IMR-90 (cell line): ENCODE data around the gene MAML3. TPM values are rescaled to one million over a fixed set of nuclear protein-coding genes. Genes with fewer than 3 reads are reported as not detected.

Experiments used
- ATAC-seq: fragments of 200-7000 bp; cut with Tn5 transposase; 2 replicates; pipeline ENCODE4 v1.9.1; 2020; ENCODE audit warnings: low read depth, mild to moderate bottlenecking, moderate library complexity
- BruUV-seq: library from RNA; stranded (reverse); fragments of 400-500 nt; replicated peaks from 2 replicates; lab custom pipeline; 2021; lab: Mats Ljungman, UMichigan
- CTCF ChIA-PET: fragments of 300-600 bp; formaldehyde crosslinking; extraction: SDS; loops from one replicate; lab custom pipeline; 2021; ENCODE audit warnings: antibody characterized with exemption; lab: Yijun Ruan, JAX
- POLR2A ChIA-PET: fragments of 300-600 bp; sonication (Branson Sonifier 250); formaldehyde crosslinking; loops from one replicate; lab custom pipeline; 2022; ENCODE audit warnings: antibody characterized with exemption; ENCODE audit not compliant: unreplicated experiment; lab: Charles Lee
- DNase-seq: peaks from one replicate; pipeline ENCODE4 v3.0.0; 2013
- H2AFZ ChIP-seq: replicated peaks from 2 replicates; pipeline ENCODE3; 2013; ENCODE audit warnings: low read length, mild to moderate bottlenecking; ENCODE audit not compliant: poor library complexity
- H2AK5ac ChIP-seq: 2 replicates; pipeline ENCODE4 v1.6.1; 2013; ENCODE audit warnings: low read depth, low read length, inconsistent platforms
- H2AK9ac ChIP-seq: replicated peaks from 2 replicates; pipeline ENCODE3; 2013; ENCODE audit warnings: mild to moderate bottlenecking, low read depth, low read length, moderate library complexity; ENCODE audit not compliant: poor library complexity
- H2BK120ac ChIP-seq: 2 replicates; pipeline ENCODE4 v1.6.1; 2013; ENCODE audit warnings: low read depth, low read length, inconsistent platforms
- H2BK15ac ChIP-seq: 3 replicates; pipeline ENCODE4 v1.6.1; 2013; ENCODE audit warnings: low read depth, low read length, inconsistent platforms
- H2BK20ac ChIP-seq: 2 replicates; pipeline ENCODE4 v1.6.1; 2013; ENCODE audit warnings: low read depth, mild to moderate bottlenecking, inconsistent platforms, low read length, moderate library complexity
- H2BK5ac ChIP-seq: 2 replicates; pipeline ENCODE4 v1.6.1; 2013; ENCODE audit warnings: mild to moderate bottlenecking, low read depth, low read length, inconsistent platforms; ENCODE audit not compliant: poor library complexity, severe bottlenecking
- H3K14ac ChIP-seq: replicated peaks from 2 replicates; pipeline ENCODE4 v1.6.1; 2013; ENCODE audit warnings: low read depth, low read length, inconsistent platforms
- H3K18ac ChIP-seq: 2 replicates; pipeline ENCODE4 v1.6.1; 2013; ENCODE audit warnings: low read depth, low read length, control low read depth
- H3K23ac ChIP-seq: 2 replicates; pipeline ENCODE4 v1.6.1; 2013; ENCODE audit warnings: low read depth, low read length, inconsistent platforms
- H3K27ac ChIP-seq: 2 replicates; pipeline ENCODE4 v1.5.1; 2013; ENCODE audit warnings: mild to moderate bottlenecking, control low read depth, low read length; ENCODE audit not compliant: insufficient read depth
- H3K27me3 ChIP-seq: 2 replicates; pipeline ENCODE4 v1.6.1; 2013; ENCODE audit warnings: low read length; ENCODE audit not compliant: control insufficient read depth, insufficient read depth
- H3K36me3 ChIP-seq: 2 replicates; pipeline ENCODE4 v1.6.1; 2013; ENCODE audit warnings: low read length, mixed read lengths; ENCODE audit not compliant: control insufficient read depth, insufficient read depth
- H3K4ac ChIP-seq: 2 replicates; pipeline ENCODE4 v1.6.1; 2013; ENCODE audit warnings: low read depth, low read length, inconsistent platforms
- H3K4me1 ChIP-seq: 2 replicates; pipeline ENCODE4 v1.6.1; 2013; ENCODE audit warnings: low read length, mixed read lengths; ENCODE audit not compliant: control insufficient read depth, insufficient read depth
- H3K4me2 ChIP-seq: 2 replicates; pipeline ENCODE4 v1.6.1; 2013; ENCODE audit warnings: low read depth, mild to moderate bottlenecking, control low read depth, low read length, moderate library complexity
- H3K4me3 ChIP-seq: 2 replicates; pipeline ENCODE4 v1.5.1; 2013; ENCODE audit warnings: low read depth, mild to moderate bottlenecking, control low read depth, low read length, moderate library complexity; ENCODE audit not compliant: insufficient read depth
- H3K56ac ChIP-seq: 2 replicates; pipeline ENCODE4 v1.6.1; 2013; ENCODE audit warnings: low read length, inconsistent platforms; ENCODE audit not compliant: insufficient read depth; ENCODE audit errors: extremely low read depth
- H3K79me1 ChIP-seq, 2 experiments: 2 replicates each; pipeline ENCODE4 v1.6.1; 2013; ENCODE audit warnings: low read length in 2 of 2, inconsistent platforms in 1 of 2, low read depth in 1 of 2
- H3K9ac ChIP-seq: 2 replicates; pipeline ENCODE4 v1.6.1; 2013; ENCODE audit warnings: low read depth, low read length, control low read depth
- H3K9me1 ChIP-seq: 2 replicates; pipeline ENCODE4 v1.6.1; 2013; ENCODE audit warnings: low read length, inconsistent platforms; ENCODE audit not compliant: insufficient read depth
- H3K9me3 ChIP-seq: 2 replicates; pipeline ENCODE4 v1.6.1; 2013; ENCODE audit warnings: low read length; ENCODE audit not compliant: control insufficient read depth, insufficient read depth
- H4K20me1 ChIP-seq: 2 replicates; pipeline ENCODE4 v1.6.1; 2013; ENCODE audit warnings: low read length, inconsistent platforms; ENCODE audit not compliant: insufficient read depth
- H4K5ac ChIP-seq: 2 replicates; pipeline ENCODE4 v1.6.1; 2013; ENCODE audit warnings: mild to moderate bottlenecking, low read depth, low read length, control low read depth
- H4K8ac ChIP-seq, 2 experiments: 2 replicates each; pipeline ENCODE4 v1.6.1; 2013; ENCODE audit warnings: low read depth in 2 of 2, low read length in 2 of 2, control low read depth in 1 of 2, inconsistent platforms in 1 of 2
- H4K91ac ChIP-seq: 2 replicates; pipeline ENCODE4 v1.6.1; 2013; ENCODE audit warnings: low read depth, low read length, inconsistent platforms; ENCODE audit not compliant: insufficient read depth
- CEBPB ChIP-seq: IDR thresholded peaks from 2 replicates; pipeline ENCODE4 v1.6.1; 2012; ENCODE audit warnings: low read depth, low read length, improper control_type of control experiment
- RAD21 ChIP-seq: IDR thresholded peaks from 2 replicates; pipeline ENCODE4 v1.6.1; 2012; ENCODE audit warnings: low read length, improper control_type of control experiment
- RFX5 ChIP-seq: IDR thresholded peaks from 2 replicates; pipeline ENCODE4 v1.8.0; 2012; ENCODE audit warnings: low read depth, mild to moderate bottlenecking, low read length, moderate library complexity
- WGBS, 2 experiments: methylation state at CpG; one replicate each; pipeline versions ENCODE4 v1.1.5 to v1.1.7; 2013; ENCODE audit warnings: missing lambda C conversion rate in 2 of 2; ENCODE audit not compliant: insufficient read length in 1 of 2; ENCODE audit errors: extremely low coverage in 2 of 2; 5-methylcytosine and 5-hydroxymethylcytosine counted together
- dilution Hi-C: fragments of 300-500 bp; cut with HindIII; formaldehyde crosslinking; loops from one replicate; pipeline ENCODE4 v1.14.3; 2018; ENCODE audit warnings: low sequenced_read_pairs; ENCODE audit not compliant: unreplicated experiment
- in situ Hi-C: fragments of 300-500 bp; cut with MboI; formaldehyde crosslinking; loops from 3 replicates; pipeline ENCODE4 v1.14.3; 2019; ENCODE audit warnings: low sequenced_read_pairs, inconsistent platforms, mixed read lengths
- intact Hi-C: fragments of 100-400 bp; cut with micrococcal nuclease; formaldehyde crosslinking; loops from 2 replicates; pipeline ENCODE4 v1.10.0; 2022
- polyA plus RNA-seq, 3 experiments: library from polyadenylated mRNA; depleted of rRNA; stranded (reverse); fragments of >200 nt; gene quantifications; 2 replicates each; pipeline ENCODE4 v1.2.3, GENCODE V29; 2012; ENCODE audit warnings: low replicate concordance in 1 of 3
- total RNA-seq: library from RNA; depleted of rRNA; stranded (reverse); fragments of >200 nt; gene quantifications from 2 replicates; pipeline ENCODE4 v1.2.3, GENCODE V29; 2012
- TF ChIP-seq, protein P1 (sequence below): fragments of 150-350 bp; IDR thresholded peaks from 2 replicates; pipeline ENCODE4 v1.6.1; 2017; ENCODE audit warnings: mild to moderate bottlenecking, antibody characterized with exemption, low read length, low read depth
- TF ChIP-seq, protein P2 (sequence below): conservative IDR thresholded peaks from 2 replicates; pipeline ENCODE4 v1.5.1; 2012; ENCODE audit warnings: mild to moderate bottlenecking, low read depth, low read length, improper control_type of control experiment

Gene MAML3
- total and polyA plus RNA-seq, 2 of the 4 experiments (the other 2 are of a cell fraction): 0.90 to 1.7 TPM

DNA sequence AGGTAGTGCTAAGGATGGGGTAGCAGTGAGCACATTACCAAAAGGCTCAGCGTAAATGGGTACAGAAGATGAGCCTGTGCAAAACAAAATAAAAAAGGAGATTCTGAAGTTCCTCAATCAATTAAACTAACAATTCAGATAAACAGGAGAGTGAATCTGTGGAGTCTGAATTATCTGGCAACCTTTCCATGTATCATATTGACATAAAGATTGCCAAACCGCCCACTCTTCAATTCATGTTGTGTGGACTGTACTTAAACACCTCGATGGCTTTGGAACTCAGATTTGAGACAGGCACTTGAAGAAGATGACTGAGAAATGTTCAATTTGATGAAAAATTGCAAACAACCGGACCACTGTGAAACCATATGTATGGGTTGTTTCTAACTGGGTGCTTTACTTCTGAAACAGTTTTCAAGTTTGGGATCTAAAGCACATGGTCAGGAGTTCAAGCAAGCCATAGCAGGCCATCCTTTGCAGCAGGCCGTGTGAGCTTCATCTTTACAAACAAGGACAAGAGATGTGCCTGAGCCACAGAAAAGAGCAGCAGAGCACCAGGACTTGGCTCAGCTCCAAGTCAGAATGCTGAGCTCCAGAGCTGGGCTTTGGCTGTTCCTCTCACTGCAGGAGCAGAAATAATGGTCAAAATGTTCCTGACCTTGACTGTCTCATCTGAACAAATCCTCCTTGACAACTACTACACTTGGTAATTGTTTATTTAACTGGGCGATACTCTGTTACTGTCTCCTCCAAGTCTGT lies 380.2 kb downstream of the MAML3 start:
- ChIA-PET POLR2A (no interaction called here), CTCF (no interaction called here)
- Histone ChIP-seq H2BK120ac (no peak overlapping the region), H3K14ac (no peak overlapping the region), H3K9ac (no peak overlapping the region), H2BK20ac (no peak overlapping the region), H3K27ac (no peak overlapping the region), H3K4me3 (no peak overlapping the region), H2AK5ac (no peak overlapping the region), H2AFZ (no peak overlapping the region), H3K9me1 (no peaks in the 10 kb centered on the region; the same call in 1 of the 2 replicates), H3K4me1 (no peaks in the 10 kb centered on the region), H4K91ac (no peak overlapping the region), H3K36me3 (no peaks in the 10 kb centered on the region), H3K18ac (no peak overlapping the region), H3K79me1 (no peaks in the 10 kb centered on the region; a peak in 1 of 4 replicates), H3K23ac (no peak overlapping the region), H3K4me2 (no peak overlapping the region), H3K56ac (no peak overlapping the region), H2AK9ac (no peak overlapping the region), H3K27me3 (no peaks in the 10 kb centered on the region), H3K4ac (no peak overlapping the region), H4K8ac (no peak overlapping the region), H2BK15ac (no peak overlapping the region), H4K20me1 (no peaks in the 10 kb centered on the region), H4K5ac (no peak overlapping the region), H3K9me3 (no peaks in the 10 kb centered on the region), H2BK5ac (no peak overlapping the region)
- no TSS peak for BruUV-seq
- TF ChIP-seq, protein P1, sequence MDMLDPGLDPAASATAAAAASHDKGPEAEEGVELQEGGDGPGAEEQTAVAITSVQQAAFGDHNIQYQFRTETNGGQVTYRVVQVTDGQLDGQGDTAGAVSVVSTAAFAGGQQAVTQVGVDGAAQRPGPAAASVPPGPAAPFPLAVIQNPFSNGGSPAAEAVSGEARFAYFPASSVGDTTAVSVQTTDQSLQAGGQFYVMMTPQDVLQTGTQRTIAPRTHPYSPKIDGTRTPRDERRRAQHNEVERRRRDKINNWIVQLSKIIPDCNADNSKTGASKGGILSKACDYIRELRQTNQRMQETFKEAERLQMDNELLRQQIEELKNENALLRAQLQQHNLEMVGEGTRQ: no peak
- TF ChIP-seq RFX5 (no peak), CEBPB (no peak), RAD21 (no peak)
- TF ChIP-seq, protein P2, sequence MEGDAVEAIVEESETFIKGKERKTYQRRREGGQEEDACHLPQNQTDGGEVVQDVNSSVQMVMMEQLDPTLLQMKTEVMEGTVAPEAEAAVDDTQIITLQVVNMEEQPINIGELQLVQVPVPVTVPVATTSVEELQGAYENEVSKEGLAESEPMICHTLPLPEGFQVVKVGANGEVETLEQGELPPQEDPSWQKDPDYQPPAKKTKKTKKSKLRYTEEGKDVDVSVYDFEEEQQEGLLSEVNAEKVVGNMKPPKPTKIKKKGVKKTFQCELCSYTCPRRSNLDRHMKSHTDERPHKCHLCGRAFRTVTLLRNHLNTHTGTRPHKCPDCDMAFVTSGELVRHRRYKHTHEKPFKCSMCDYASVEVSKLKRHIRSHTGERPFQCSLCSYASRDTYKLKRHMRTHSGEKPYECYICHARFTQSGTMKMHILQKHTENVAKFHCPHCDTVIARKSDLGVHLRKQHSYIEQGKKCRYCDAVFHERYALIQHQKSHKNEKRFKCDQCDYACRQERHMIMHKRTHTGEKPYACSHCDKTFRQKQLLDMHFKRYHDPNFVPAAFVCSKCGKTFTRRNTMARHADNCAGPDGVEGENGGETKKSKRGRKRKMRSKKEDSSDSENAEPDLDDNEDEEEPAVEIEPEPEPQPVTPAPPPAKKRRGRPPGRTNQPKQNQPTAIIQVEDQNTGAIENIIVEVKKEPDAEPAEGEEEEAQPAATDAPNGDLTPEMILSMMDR: no peak
- intact Hi-C loops (no loop called here), in situ Hi-C loops (no loop called here), dilution Hi-C loops (no loop called here)
- no peak for DNase-seq
- 94% methylated on average over 4 of the region's 6 CpGs; no CpG with 5 or more reads in 1 of the 2 experiments for whole genome bisulfite sequencing, 2 experiments
- ATAC-seq: no peak
